Tibial nerve (tissue), 4 donors: ENCODE data around the gene SPOCK3. TPM values are rescaled to one million over a fixed set of nuclear protein-coding genes. Genes with fewer than 3 reads are reported as not detected.

ENCODE experiments used
- DNase-seq, 2 donors: peaks; one replicate each; pipeline ENCODE4 v3.0.0-alpha.2; 2019; ENCODE audit warnings: low spot score in 2 of 2
- H3K27ac ChIP-seq, 4 donors: fragments of 200-600 bp; sonication (generic) in 3 of 4; one replicate each; pipeline ENCODE4 v1.5.1; 2017 to 2019; ENCODE audit warnings: mild to moderate bottlenecking in 1 of 4
- H3K27me3 ChIP-seq, 2 donors: fragments of 200-600 bp; sonication (generic) in 1 of 2; one replicate each; pipeline versions ENCODE4 v1.5.1 to v1.6.0; 2017 to 2019
- H3K36me3 ChIP-seq, 3 donors: fragments of 200-600 bp; sonication (generic); one replicate each; pipeline ENCODE4 v1.5.1; 2018 to 2019
- H3K4me1 ChIP-seq, 4 donors: fragments of 200-600 bp; sonication (generic) in 3 of 4; one replicate each; pipeline ENCODE4 v1.5.1; 2017 to 2019
- H3K4me3 ChIP-seq, 4 donors: fragments of 200-600 bp; sonication (generic) in 3 of 4; one replicate each; pipeline ENCODE4 v1.5.1; 2017 to 2019; ENCODE audit warnings: mild to moderate bottlenecking in 1 of 4, moderate library complexity in 1 of 4
- H3K9me3 ChIP-seq, 4 donors: fragments of 200-600 bp; sonication (generic) in 3 of 4; one replicate each; pipeline ENCODE4 v1.5.1; 2017 to 2019
- CTCF ChIP-seq, 5 experiments: fragments of 200-600 bp in 3 of 5; fragments of 450-650 bp in 2 of 5; sonication (generic) in 3 of 5; IDR thresholded peaks; one replicate each; pipeline ENCODE4 v1.5.1; 2016 to 2019; ENCODE audit warnings: antibody characterized with exemption in 5 of 5, mild to moderate bottlenecking in 3 of 5, moderate library complexity in 2 of 5
- EP300 ChIP-seq, 2 donors: sonication (generic); formaldehyde crosslinking; IDR thresholded peaks; one replicate each; pipeline ENCODE4 v1.6.1; 2017; ENCODE audit warnings: antibody characterized with exemption in 2 of 2, mild to moderate bottlenecking in 1 of 2
- POLR2A ChIP-seq, 2 donors: fragments of 450-650 bp; IDR thresholded peaks; one replicate each; pipeline ENCODE4 v1.6.1; 2017; ENCODE audit warnings: antibody characterized with exemption in 2 of 2, mild to moderate bottlenecking in 2 of 2, moderate library complexity in 2 of 2
- WGBS, 2 donors: methylation state at CpG; one replicate each; pipeline ENCODE4 v1.1.5; 2018; 5-methylcytosine and 5-hydroxymethylcytosine counted together
- total RNA-seq, 4 donors: library from RNA; depleted of rRNA; stranded (reverse); fragments of >200 nt; gene quantifications; one replicate each; pipeline ENCODE4 v1.1.0, GENCODE V29; 2016

The SPOCK3 gene
- total RNA-seq, 4 donors from 2014 or later, result 1.5 TPM; not detected in 3

DNA sequence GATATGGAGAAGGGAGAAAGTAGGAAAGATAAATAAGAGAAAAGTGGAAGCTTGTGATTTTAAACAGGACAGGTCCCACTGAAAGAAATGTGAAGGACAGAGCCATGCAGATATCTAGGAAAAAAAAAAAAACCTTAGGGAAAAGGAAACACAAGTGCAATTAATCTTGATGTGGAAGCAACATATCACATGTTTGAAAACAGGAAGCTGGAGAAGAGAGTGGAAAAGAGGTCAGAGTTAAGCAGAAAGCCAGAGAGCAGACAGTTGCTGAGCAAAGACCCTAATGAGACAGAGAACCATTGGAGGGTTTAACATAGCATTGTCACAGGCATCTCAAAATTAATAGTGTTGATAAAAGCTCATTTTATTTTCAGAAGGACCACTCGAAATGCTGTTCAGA lies 89.7 kb downstream of the SPOCK3 start:
- no peaks in the 10 kb centered on the region for H3K4me1 ChIP-seq
- no peak overlapping the region for H3K27ac ChIP-seq
- no peaks in the 10 kb centered on the region for H3K36me3 ChIP-seq
- TF ChIP-seq CTCF (IDR thresholded peaks at IDR 0.05), result no peak
- TF ChIP-seq POLR2A (IDR thresholded peaks at IDR 0.05), result no peak
- no peak for TF ChIP-seq EP300 (IDR thresholded peaks at IDR 0.05)
- no peak overlapping the region for H3K4me3 ChIP-seq
- no peaks in the 10 kb centered on the region for H3K9me3 ChIP-seq
- no peak for DNase-seq
- WGBS, 2 donors, result 46 to 61% methylated on average over 1 of the region's 1 CpG
- H3K27me3 ChIP-seq, result no peaks in the 10 kb centered on the region

DNA sequence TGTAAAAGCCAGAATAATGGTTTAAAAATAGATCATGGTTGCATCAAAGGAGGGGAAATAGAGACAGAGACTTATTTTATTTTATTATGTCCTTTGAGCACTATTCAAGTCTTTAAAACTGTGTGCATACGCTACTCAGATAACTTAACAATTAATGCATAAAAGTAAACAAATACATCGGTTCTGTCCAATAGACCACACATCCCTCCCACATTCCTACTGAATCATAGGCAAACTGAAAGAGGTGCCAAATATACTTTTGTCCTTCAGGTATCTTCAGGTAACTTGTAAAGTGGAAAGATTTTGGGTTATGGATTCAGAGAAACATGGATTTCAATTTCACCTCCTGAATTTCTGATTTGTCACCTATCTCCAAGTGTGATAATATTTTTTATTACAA lies 91.3 kb downstream of the SPOCK3 start:
- no peaks in the 10 kb centered on the region for H3K27me3 ChIP-seq
- TF ChIP-seq POLR2A (IDR thresholded peaks at IDR 0.05) (no peak), CTCF (IDR thresholded peaks at IDR 0.05) (no peak), EP300 (IDR thresholded peaks at IDR 0.05) (no peak)
- H3K36me3 ChIP-seq, result no peaks in the 10 kb centered on the region
- H3K4me1 ChIP-seq, result no peaks in the 10 kb centered on the region
- no peak for DNase-seq
- H3K27ac ChIP-seq, result no peak overlapping the region
- 86 to 93% methylated on average over 2 of the region's 2 CpGs for WGBS, 2 donors
- H3K4me3 ChIP-seq, result no peak overlapping the region
- no peaks in the 10 kb centered on the region for H3K9me3 ChIP-seq

GRCh38 chr4:167136270-167136669 lies 98.0 kb downstream of the SPOCK3 start:
- H3K36me3 ChIP-seq, result no peaks in the 10 kb centered on the region
- no peak overlapping the region for H3K27ac ChIP-seq
- DNase-seq, result no peak
- WGBS, 2 donors, result 85 to 91% methylated on average over 2 of the region's 2 CpGs
- H3K27me3 ChIP-seq, result no peaks in the 10 kb centered on the region
- H3K4me1 ChIP-seq, result no peaks in the 10 kb centered on the region
- H3K9me3 ChIP-seq, result no peaks in the 10 kb centered on the region
- no peak overlapping the region for H3K4me3 ChIP-seq
- TF ChIP-seq POLR2A (IDR thresholded peaks at IDR 0.05) (no peak), EP300 (IDR thresholded peaks at IDR 0.05) (no peak), CTCF (IDR thresholded peaks at IDR 0.05) (no peak)

DNA sequence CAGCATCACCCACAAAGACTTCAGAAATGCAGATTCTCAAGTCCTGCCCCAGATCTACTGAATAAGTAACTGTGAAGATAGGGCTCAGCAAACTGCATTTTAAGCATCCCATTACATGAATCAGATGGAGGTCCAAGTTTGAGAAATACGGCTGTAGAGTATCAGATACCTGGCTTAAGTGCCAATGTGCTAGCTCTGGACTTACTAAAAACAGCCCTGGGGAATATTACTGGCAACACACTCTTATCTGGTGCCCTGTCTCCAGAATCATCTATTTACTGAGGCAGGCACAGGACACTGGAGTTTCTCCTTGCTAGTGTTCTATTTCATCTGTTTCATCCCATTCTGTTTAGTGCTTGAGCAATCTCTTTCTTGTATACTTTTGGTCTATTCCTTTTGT lies 105.1 kb downstream of the SPOCK3 start:
- 94 to 100% methylated on average over 1 of the region's 1 CpG for WGBS, 2 donors
- Histone ChIP-seq H3K36me3 (no peaks in the 10 kb centered on the region), H3K4me1 (no peaks in the 10 kb centered on the region), H3K27me3 (no peaks in the 10 kb centered on the region), H3K9me3 (no peaks in the 10 kb centered on the region), H3K4me3 (no peak overlapping the region), H3K27ac (no peak overlapping the region)
- DNase-seq, result no peak
- TF ChIP-seq POLR2A (IDR thresholded peaks at IDR 0.05) (no peak), CTCF (IDR thresholded peaks at IDR 0.05) (no peak), EP300 (IDR thresholded peaks at IDR 0.05) (no peak)

- H3K36me3 ChIP-seq, result no peaks in the 10 kb centered on the region
- DNase-seq, result no peak
- H3K9me3 ChIP-seq, result no peaks in the 10 kb centered on the region
- no peaks in the 10 kb centered on the region for H3K4me1 ChIP-seq
- WGBS, 2 donors, result 51 to 57% methylated on average over 2 of the region's 2 CpGs
- no peak overlapping the region for H3K27ac ChIP-seq
- no peak overlapping the region for H3K4me3 ChIP-seq
- TF ChIP-seq EP300 (IDR thresholded peaks at IDR 0.05), result no peak
- H3K27me3 ChIP-seq, result no peaks in the 10 kb centered on the region
Measured at GRCh38 chr4:167119392-167119791, 114.9 kb downstream of the SPOCK3 start.

DNA sequence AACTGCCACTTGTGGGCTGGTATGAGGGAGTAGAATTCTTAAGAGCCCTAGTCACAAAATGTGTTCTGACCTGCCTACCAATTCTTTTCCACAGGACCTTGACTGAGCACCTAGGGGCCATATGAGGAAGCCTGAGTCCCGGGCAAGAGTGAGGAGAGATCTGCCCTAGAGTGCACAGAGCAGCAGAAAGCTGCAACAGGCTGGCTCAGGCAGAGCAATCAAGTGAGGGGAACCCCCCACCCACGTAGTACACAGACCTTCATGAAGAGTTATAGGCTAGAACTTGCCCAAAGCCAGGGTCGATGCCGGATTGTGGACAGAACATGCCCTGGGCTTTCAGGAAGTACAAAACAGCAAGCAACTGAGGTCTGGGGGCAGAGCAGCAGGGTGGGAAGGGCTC lies 117.0 kb downstream of the SPOCK3 start:
- H3K27ac ChIP-seq, result no peak overlapping the region
- 63 to 64% methylated on average over 4 of the region's 4 CpGs for WGBS, 2 donors

More for the DNA sequence above, 117.0 kb downstream of the SPOCK3 start:
- no peaks in the 10 kb centered on the region for H3K27me3 ChIP-seq
- H3K4me3 ChIP-seq, result no peak overlapping the region
- no peaks in the 10 kb centered on the region for H3K4me1 ChIP-seq
- no peaks in the 10 kb centered on the region for H3K36me3 ChIP-seq
- H3K9me3 ChIP-seq, result no peaks in the 10 kb centered on the region
- TF ChIP-seq CTCF (IDR thresholded peaks at IDR 0.05) (no peak), EP300 (IDR thresholded peaks at IDR 0.05) (no peak), POLR2A (IDR thresholded peaks at IDR 0.05) (no peak)
- no peak for DNase-seq
